Retinal pigment epithelial cell (primary cell): Measurements from ENCODE around the gene RBMS1.
"Not testable (repeated sequence)": the region's sequence is repeated elsewhere in the genome, so short reads cannot be mapped to it uniquely, and the experiment has no call there.

Experiments used
- DNase-seq: peaks from one replicate; pipeline ENCODE4 v3.0.0-alpha.2; 2010; ENCODE audit warnings: low read depth
- H3K4me3 ChIP-seq: 2 replicates; pipeline ENCODE4 v1.5.1; 2011; ENCODE audit warnings: mild to moderate bottlenecking, low read length, control low read depth, moderate library complexity
- CTCF ChIP-seq: conservative IDR thresholded peaks from 2 replicates; pipeline ENCODE4 v1.5.1; 2011; ENCODE audit warnings: low read depth, low read length, control low read depth, inconsistent platforms

Gene RBMS1

GRCh38 chr2:160368988-160369930 is 124.3 kb downstream of the RBMS1 start:
- no peak for TF ChIP-seq CTCF
- H3K4me3 ChIP-seq: no peak overlapping the region
- DNase-seq: peak; percentile 46

- H3K4me3 ChIP-seq: peak overlapping the region; percentile 5
- peak; percentile 83 for DNase-seq
- no peak for TF ChIP-seq CTCF
Measured at GRCh38 chr2:160367887-160368286, 125.7 kb downstream of the RBMS1 start.

- not testable (repeated sequence) for H3K4me3 ChIP-seq, DNase-seq
Measured at GRCh38 chr2:160367139-160367538, 126.5 kb downstream of the RBMS1 start.

GRCh38 chr2:160366474-160366873 is 127.1 kb downstream of the RBMS1 start:
- no peak overlapping the region for H3K4me3 ChIP-seq
- no peak for DNase-seq
- no peak for TF ChIP-seq CTCF

GRCh38 chr2:160365716-160366367 is 127.8 kb downstream of the RBMS1 start:
- H3K4me3 ChIP-seq: no peak overlapping the region
- TF ChIP-seq CTCF: no peak
- DNase-seq: no peak

GRCh38 chr2:160364364-160364763 is 129.2 kb downstream of the RBMS1 start:
- no peak for DNase-seq
- no peak overlapping the region for H3K4me3 ChIP-seq
- no peak for TF ChIP-seq CTCF

GRCh38 chr2:160363961-160364360 is 129.6 kb downstream of the RBMS1 start:
- no peak for TF ChIP-seq CTCF
- no peak overlapping the region for H3K4me3 ChIP-seq
- no peak for DNase-seq
